Fibroblast of the aortic adventitia (primary cell): ENCODE results near the gene COL8A1. TPM values are rescaled to one million over a fixed set of nuclear protein-coding genes. Genes with fewer than 3 reads are reported as not detected.

ENCODE experiments used
- DNase-seq: peaks from one replicate; pipeline ENCODE4 v3.0.0-alpha.2; 2010; ENCODE audit warnings: low read depth
- H3K4me3 ChIP-seq: 2 replicates; pipeline ENCODE4 v1.5.1; 2011; ENCODE audit warnings: low read depth, mild to moderate bottlenecking, control low read depth, low read length, moderate library complexity
- CTCF ChIP-seq: IDR thresholded peaks from 2 replicates; pipeline ENCODE4 v1.5.1; 2011; ENCODE audit warnings: mild to moderate bottlenecking, low read length, control low read depth, inconsistent platforms; ENCODE audit not compliant: insufficient read depth
- total RNA-seq: library from RNA; depleted of rRNA; stranded (reverse); fragments of >200 nt; gene quantifications from 2 replicates; pipeline ENCODE4 v1.2.3, GENCODE V29; 2012; ENCODE audit warnings: low replicate concordance

COL8A1 gene
- total RNA-seq, 1 donor, result 25.1 TPM

- no peak overlapping the region for H3K4me3 ChIP-seq
- peak; percentile 31 for TF ChIP-seq CTCF
- DNase-seq, result no peak
These were observed 18.2 kb upstream of the COL8A1 start for GRCh38 chr3:99620077-99620767.

GRCh38 chr3:99620976-99621375 is 17.4 kb upstream of the COL8A1 start:
- TF ChIP-seq CTCF, result no peak
- peak; percentile 30 for DNase-seq
- no peak overlapping the region for H3K4me3 ChIP-seq

- no peak for TF ChIP-seq CTCF
- H3K4me3 ChIP-seq, result no peak overlapping the region
- no peak for DNase-seq
These were observed 13.7 kb upstream of the COL8A1 start for GRCh38 chr3:99624496-99625236.

GRCh38 chr3:99625237-99625622 is 13.2 kb upstream of the COL8A1 start:
- DNase-seq, result no peak
- H3K4me3 ChIP-seq, result no peak overlapping the region
- no peak for TF ChIP-seq CTCF

- DNase-seq, result peak; percentile 40
- no peak for TF ChIP-seq CTCF
- H3K4me3 ChIP-seq, result no peak overlapping the region
These were observed 12.6 kb upstream of the COL8A1 start for GRCh38 chr3:99625643-99626416.

- no peak for DNase-seq
- TF ChIP-seq CTCF, result no peak
- no peak overlapping the region for H3K4me3 ChIP-seq
These were observed 12.0 kb upstream of the COL8A1 start for GRCh38 chr3:99626417-99626788.
